Myocyte (in vitro differentiated cells): ENCODE measurements around the gene RAB17. TPM values are rescaled to one million over a fixed set of nuclear protein-coding genes. Genes with fewer than 3 reads are reported as not detected.

Source experiments
- DNase-seq: peaks from one replicate; pipeline ENCODE4 v3.0.0-alpha.2; 2012; ENCODE audit warnings: low read depth
- total RNA-seq: library from RNA; depleted of rRNA; stranded (reverse); fragments of >200 nt; gene quantifications from 2 replicates; pipeline ENCODE4 v1.2.3, GENCODE V29; 2014

Gene RAB17
- total RNA-seq, 1 donor from 2014 or later = 5.3 TPM

- no peak for DNase-seq
Measured at GRCh38 chr2:237540223-237540775, 50.2 kb downstream of the RAB17 start.

- DNase-seq = peak; percentile 47
Measured at GRCh38 chr2:237539681-237540080, 50.9 kb downstream of the RAB17 start.

GRCh38 chr2:237538901-237539300, 51.6 kb downstream of the RAB17 start:
- no peak for DNase-seq

DNA sequence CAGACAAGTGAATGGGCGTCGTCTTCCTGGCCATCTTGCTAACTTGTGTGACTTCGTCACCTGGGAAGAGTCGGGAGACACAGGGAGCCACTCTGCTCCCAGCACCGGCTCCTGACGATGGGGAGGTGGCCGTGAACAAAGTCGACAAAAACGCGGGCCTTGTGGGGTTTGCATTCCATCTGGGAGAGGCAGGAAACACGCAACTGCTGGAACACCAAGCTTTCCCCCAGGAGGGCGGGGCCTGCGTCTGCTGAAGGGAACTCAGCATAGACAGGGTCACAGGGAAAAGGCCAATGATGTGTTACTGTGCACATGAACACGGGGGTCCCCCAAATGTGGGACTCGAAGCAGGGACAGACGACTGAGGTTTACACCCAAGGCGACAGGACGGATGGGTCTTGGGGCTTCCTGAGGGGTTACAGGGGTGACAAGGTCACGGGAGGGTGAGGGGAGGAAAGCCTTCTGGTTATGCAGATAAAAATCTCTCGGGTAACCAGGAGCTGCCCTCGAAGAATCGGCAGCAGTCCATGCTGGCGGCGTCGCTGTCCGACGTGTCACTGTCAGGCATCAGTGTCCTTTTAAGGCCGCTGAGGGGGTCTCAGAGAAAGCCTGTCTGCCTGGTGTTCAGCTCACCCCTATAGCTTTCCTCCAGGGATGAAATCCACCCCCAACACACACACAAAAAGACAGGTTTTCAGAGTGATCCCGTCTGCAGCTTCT, 52.4 kb downstream of the RAB17 start:
- no peak for DNase-seq

- no peak for DNase-seq
Measured at GRCh38 chr2:237536617-237537016, 53.9 kb downstream of the RAB17 start.

GRCh38 chr2:237536083-237536415, 54.5 kb downstream of the RAB17 start:
- no peak for DNase-seq

GRCh38 chr2:237535385-237536082, 55.0 kb downstream of the RAB17 start:
- no peak for DNase-seq

- no peak for DNase-seq
Measured at GRCh38 chr2:237534380-237534779, 56.2 kb downstream of the RAB17 start.

DNA sequence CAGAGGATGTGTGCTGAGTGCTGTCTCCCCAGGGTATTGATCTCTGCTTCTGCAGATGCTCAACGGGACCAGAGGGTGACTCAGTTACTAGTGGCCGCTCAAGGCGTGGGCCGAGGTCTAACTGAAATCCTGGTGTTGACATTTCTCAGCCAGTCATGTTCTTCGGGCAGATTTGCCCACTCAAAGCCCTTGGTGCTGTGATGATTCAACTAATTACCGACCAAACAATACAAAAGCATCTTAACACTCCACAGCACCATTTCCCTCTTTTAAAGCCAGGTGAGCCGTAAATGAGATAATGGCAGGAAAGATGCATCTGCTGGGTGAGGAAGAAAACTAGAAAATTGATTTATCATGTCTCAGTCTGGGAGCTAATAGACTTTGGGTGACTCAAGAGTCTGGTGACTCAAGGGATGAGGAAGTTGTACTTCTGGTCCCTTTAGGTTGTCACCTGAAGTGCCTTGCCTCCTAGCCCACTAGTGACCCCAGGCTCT, 56.8 kb downstream of the RAB17 start:
- no peak for DNase-seq

DNA sequence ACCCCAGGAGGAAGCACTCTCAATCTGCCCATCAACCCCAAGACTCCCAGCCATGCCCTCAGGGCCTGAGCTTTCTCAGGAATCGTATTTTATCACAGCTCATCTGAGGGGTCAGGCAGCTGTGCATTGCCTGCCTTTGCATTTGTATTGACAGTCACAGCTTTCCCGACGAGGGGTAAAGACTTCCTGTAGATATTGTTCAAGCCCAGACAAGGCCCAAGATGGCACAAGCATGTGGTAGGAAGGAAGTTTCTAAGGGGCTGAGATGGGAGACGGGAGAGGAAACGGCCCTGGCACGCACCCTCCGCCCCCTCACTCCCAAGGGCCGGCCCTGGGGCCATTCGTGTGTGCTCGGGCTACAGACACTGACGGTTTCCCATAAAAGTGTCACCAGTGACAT, 58.4 kb downstream of the RAB17 start:
- no peak for DNase-seq

- DNase-seq = no peak
Measured at GRCh38 chr2:237530472-237531433, 59.8 kb downstream of the RAB17 start.

- DNase-seq = no peak
Measured at GRCh38 chr2:237529452-237530402, 60.8 kb downstream of the RAB17 start.

- no peak for DNase-seq
Measured at GRCh38 chr2:237527766-237528165, 62.8 kb downstream of the RAB17 start.

DNA sequence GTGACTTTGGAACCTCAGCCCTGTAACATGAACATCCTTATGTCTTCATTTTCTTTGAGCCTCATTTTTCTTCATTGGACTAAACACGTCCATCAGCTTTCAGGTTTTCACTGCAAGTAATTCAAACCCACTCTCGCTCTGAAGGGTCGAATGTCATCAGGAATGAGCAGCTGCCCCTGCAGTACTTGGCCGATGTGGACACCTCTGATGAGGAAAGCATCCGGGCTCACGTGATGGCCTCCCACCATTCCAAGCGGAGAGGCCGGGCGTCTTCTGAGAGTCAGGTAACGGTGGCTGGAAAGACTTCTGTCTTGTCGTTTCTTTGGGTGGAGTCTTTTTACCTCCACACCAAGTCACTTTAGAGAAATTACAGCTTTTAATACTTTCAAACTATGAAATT, 63.3 kb downstream of the RAB17 start:
- DNase-seq = no peak

- no peak for DNase-seq
Measured at GRCh38 chr2:237525559-237526157, 64.9 kb downstream of the RAB17 start.

DNA sequence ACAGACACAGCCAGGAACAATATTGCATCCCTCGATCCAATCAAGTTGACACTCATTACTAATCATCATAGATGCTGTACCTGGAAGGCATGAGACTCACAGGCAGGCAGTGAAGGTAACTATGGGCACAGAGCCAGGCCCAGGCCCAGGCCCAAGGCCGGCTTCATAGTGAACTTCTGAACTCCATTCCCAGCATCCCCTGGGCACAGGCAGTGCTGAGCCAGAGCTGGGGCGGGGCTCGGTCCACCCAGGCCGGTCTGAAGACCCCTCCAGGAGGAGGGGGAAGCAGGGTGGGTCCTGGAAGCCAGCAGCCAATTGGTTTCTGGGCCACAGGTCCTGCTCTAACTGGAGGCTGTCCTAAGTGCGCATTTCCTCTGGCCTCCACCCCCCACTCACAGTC, 65.9 kb downstream of the RAB17 start:
- DNase-seq = no peak
